Muscle of back (tissue), 11 donors: ENCODE results near the gene BRD4. TPM values are rescaled to one million over a fixed set of nuclear protein-coding genes. Genes with fewer than 3 reads are reported as not detected.

ENCODE experiments used
- DNase-seq, 3 donors: peaks; one replicate each; pipeline versions ENCODE4 v3.0.0 to v3.0.0-alpha.2; 2013
- polyA plus RNA-seq, 10 donors: library from polyadenylated mRNA; unstranded; fragments of 120-200 nt; gene quantifications; one replicate each; pipeline ENCODE4 v1.2.1, GENCODE V29; 2013; ENCODE audit not compliant: insufficient read length in 10 of 10

BRD4 gene
- polyA plus RNA-seq, 10 donors, result 31.3 to 48.9 (median 37.9) TPM

DNA sequence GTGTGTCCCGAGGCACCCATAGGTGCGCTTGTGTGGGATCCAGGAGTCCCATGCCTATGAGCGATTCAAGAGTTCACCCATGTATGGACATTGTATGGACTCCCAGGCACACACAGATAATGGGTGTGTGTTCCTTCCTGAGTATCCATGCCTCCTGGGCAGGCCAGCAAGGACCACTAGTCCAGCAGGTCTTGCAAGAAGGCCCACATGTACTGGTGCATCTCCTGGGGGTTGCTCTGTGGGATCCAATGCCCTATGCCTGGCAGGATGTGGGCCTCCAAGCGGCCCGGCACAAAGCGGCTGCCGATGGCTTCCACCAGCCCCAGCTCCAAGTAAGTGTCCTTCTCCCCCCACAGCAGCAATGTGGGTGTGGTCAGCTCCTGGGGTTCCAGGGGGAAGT is 105.1 kb downstream of the BRD4 start:
- DNase-seq, result no peak

DNA sequence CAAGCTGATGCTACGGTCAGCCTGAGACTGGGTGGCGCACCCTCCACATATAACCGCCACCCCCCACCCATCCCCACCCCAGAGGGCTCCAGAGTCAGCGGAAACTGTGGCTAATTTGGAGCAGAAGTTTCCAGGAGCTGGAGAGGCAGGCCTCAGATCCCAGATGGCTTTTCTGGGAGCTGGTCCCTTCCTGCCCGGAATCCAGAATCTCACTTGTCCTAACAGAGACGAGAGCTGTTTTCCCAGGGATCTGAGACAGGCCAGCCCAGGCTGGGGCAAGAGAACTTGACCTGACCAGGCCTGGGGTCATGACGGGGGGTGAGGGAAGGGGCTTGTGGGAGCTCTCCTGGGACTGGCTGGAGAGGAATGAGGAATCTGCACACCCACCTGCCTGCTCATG is 106.6 kb downstream of the BRD4 start:
- DNase-seq, result peak in 2 of 3 donors; percentile 61 to 74

DNA sequence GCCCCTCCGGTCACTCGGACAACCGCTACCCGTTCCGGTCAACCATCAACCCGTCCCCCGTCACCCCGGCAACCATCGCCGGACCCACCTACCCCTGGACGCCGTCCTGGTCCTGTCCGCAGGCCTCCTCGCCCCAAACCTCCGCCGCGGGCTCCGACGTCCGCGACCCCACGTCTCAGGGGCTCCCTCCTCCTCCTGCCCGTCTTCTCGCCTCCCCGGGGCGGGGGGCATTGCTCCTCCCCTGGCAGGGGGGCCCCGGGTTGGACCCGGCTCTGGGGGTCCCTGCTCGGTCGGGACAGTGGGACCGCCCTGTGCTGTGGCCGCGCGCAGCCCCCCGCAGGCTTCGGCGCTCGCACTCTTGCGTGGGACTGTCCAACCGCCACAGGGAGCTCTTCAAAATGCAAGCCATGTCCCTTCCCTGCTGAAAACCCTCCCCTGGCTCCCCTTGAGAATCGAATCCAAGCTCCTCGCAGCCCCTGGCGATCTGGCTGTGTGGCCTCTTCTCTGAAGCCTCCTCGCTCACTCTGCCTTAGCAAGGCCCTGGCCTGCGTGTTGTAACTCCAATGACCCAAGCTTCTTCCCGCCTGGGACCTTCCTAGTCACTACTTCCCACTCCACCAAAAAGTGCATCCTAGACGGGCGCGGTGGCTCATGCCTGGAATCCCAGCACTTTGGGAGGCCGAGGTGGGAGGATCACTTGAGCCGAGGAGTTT is 108.5 kb downstream of the BRD4 start:
- peak in 1 of 3 donors; percentile 76 for DNase-seq

DNA sequence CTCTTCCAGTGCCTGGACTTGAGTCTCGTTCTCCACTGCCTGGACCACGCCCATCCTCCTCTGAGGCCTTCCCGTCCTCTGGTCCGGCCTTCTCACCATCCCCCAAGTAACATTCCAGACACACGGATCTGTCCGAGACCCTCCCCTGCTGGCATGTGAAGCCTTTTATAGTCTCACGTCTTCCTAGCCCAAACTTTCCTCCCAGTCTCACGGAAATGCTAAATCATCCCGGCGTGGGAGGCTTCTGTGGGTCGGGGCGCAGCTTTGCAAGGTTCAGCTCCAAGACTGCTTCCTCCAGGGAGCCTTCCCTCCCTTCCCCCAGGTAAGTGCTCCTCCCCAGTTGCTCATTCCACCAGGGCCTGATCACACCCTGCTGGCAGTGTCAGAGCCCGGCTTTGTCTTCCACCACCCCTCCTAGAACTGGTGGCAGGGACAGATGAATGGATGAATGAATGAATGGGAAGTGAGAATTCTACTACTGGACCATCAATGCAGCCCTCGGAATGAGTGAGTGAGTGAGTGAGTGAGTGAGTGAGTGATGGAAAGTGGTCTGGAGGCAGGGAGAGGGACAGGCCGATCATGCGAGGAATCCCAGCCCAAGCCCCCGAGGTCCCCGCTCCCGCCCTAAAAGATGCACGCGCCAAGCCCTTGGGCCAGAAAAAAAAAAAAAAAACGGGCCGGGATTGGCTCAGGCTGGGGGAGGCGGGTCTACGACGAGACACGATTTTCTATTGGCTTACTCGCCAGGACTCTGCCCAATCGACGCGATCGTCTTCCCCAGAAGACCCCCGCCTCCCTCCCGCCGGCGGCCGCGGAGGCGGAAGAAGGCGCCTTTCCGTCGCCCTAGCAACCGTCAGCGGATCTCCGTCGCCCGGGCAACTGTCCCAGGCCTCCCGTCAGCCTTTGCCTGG is 109.3 kb downstream of the BRD4 start:
- peak; percentile 95 to 99 (median 97) for DNase-seq

DNA sequence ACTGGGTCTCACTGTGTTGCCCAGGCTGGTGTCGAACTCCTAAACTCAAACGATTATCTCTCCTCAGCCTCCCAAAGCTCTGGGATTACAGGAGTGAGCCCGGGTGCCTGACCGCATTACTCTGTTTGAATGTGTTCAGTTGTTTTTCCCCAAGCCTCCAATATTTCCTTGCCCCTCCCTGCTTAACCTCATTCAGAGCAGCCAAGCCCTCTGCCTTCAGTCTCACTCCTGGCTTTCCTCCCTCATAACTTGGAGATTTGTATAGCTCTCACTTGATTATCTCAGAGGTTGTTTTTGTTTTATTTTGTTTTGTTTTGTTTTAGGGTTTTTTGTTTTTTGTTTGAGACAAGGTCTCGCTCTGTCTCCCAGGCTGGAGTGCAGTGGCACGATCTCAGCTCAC is 111.5 kb downstream of the BRD4 start:
- peak in 1 of 3 donors; percentile 81 for DNase-seq

DNA sequence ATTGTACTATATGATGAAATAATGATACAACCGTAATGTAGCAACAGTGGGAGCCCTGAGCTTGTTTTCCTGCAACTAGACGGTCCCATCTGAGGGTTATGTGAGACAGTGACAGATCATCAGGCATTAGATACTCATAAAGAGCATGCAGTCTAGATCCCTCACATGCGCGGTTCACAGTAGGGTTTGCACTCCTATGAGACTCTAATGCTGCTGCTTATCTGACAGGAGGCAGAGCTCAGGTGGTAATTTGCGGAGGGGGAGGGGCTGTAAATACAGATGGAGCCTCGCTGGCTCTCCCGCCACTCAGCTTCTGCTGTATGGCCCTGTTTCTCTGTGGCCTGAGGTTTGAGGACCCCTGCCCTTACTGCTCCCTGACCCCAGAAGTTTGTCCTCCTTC is 113.8 kb downstream of the BRD4 start:
- DNase-seq, result no peak

DNA sequence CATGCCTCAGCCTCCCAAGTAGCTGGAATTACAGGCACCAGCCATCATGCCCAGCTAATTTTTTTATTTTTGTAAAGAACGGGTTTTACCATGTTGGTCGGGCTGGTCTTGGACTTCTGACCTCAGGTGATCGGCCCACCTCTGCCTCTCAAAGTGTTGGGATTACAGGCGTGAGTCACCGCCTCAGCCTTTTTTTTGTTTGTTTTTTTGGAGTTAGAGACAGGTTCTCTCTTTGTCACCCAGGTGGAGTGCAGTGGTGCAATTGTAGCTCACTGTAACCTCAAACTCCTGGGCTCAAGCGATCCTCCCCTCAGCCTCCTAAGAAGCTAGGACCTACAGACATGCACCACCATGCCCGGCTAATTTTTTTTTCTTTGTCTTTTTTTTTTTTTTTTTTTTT is 116.0 kb downstream of the BRD4 start:
- DNase-seq, result no peak

DNA sequence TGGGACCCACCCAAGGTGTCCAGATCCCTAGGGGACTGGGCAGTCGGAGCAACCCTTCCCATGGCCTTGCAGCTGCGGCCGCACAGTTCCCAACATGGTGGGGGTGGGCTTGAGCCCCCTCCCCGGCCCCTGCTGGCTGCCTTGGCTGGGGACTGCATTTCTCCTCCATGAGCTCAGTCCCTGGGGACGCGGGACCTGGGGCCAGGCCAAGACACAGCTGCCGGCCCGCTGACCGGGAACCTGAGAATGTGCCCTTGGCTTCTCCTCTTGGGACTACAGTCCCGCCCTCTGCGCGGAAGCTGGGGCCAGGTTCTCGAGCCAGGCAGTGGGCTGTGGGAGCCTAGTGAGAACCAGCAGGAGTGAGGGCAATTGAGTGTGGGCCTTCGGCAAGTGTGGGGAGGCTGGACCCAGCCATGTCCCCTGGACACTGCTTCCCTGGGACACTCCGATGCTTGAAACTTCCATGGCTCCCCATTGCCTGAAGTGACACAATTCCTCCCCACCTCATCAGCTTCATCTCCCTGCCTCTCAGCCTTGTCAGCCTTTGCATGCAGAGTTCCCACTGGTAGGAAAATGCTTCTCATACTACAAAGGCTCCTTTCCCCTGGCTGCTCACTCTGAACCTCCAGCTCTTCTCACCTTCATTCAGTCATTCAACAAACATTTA is 118.5 kb downstream of the BRD4 start:
- peak in 1 of 3 donors; percentile 82 for DNase-seq

DNA sequence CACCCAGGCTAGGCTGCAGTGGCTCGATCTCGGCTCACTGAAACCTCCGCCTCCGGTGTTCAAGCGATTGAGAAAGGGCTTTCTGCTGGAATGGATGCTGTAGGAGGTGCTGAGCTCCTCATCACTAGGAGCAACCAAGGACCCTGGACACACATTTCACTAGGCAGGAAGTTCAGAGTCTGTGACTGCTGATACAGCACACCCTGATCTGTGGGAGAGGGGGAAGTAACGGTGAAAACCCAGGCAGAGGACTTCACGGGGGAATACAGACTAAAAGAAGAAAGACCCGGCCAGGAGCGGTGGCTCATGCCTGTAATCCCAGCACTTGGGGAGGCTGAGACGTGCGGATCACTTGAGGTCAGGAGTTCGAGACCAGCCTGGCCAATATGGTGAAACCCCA is 119.6 kb downstream of the BRD4 start:
- DNase-seq, result no peak

DNA sequence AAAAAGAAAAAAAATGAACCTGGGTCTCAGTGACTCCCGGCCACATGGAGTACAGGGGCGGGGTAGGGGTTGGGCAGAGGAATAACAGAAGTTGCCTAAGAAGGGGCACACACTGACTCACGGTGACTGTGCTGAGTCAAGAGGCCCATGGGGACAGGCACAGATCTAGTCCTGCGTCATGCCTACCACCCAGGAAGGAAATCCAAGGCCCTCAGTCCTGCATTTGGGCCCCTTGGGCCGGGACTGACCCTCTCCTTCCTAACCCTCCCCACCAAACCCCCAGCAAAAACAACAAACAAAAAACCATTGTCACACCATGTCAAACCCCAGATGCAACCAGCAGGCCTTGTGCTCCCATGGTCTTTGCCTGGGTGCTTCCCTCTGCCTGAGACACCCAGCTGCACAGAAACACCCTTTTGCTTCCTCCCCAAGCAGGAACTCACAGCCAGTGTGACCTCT is 122.0 kb downstream of the BRD4 start:
- DNase-seq, result peak in 1 of 3 donors; percentile 38

DNA sequence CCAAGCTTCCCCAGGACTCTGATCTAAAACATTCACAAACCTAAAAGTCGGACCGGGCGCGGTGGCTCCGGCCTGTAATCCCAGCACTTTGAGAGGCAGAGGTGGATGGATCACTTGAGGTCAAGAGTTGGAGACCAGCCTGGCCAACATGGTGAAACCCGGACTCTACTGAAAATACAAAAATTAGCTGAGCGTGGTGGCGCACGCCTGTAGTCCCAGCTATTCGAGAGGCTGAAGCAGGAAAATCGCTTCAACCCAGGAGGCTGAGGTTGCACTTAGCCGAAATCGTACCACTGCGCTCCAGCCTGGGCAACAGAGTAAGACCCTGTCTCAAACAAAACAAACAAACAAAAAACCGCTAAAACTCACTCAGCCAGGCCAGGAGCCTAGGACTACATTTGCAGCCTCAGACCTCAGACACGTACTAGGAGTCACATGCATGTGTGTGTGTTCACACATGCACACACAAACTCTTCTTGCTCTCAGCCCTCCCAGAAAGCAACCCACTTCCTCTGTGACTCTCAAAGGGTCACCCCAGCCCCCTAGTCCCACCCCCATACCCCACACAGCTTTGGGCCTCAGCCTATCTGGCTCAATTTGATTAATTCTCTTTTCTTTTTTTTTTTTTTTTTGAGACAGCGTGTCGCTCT is 130.8 kb downstream of the BRD4 start:
- no peak for DNase-seq

DNA sequence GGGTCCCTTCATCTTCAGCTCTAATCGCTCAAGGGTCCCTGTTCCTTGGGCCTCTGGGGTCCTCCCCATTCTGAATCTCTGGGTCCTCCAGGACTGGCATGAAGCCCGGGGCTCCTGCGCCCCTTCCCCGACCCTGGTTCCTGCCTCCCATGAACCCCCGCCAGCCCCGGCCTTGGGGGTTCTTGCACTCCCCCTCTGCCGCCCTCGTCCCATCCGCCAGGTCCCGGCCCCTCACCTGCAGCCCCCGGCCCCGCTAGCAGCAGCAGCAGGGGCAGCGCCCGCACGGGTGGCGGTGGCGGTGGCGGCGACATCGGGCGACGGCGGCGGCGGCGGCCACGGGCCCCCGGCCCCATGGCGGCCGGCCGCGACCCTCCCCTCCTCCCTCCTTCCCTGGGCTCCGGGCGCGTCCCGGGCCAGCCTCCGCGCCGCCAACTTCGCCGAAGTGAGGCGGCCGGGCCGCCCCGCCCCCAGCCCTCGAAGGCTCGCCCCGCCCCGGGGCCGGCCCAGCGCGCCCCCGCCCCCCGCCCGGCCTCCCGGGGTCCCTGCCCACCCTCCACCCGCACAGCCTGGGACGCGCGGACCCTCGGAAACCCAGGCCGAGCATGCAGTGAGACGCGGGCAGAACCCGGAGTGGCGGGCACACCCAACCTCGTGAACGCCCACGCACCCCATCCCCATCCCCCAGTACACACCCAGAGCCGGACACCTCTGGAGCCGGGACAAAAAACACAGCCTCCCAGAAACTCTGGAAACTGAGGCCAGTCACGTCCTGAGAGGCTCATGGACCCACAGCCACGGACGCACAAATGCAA is 131.6 kb downstream of the BRD4 start, which contains the start of gene NOTCH3:
TSS of gene NOTCH3 (minus strand) at position 443 of the 812 bp plus-strand sequence. CDS start at position 353, 90 bp downstream.
- DNase-seq, result peak in 1 of 3 donors; percentile 64

DNA sequence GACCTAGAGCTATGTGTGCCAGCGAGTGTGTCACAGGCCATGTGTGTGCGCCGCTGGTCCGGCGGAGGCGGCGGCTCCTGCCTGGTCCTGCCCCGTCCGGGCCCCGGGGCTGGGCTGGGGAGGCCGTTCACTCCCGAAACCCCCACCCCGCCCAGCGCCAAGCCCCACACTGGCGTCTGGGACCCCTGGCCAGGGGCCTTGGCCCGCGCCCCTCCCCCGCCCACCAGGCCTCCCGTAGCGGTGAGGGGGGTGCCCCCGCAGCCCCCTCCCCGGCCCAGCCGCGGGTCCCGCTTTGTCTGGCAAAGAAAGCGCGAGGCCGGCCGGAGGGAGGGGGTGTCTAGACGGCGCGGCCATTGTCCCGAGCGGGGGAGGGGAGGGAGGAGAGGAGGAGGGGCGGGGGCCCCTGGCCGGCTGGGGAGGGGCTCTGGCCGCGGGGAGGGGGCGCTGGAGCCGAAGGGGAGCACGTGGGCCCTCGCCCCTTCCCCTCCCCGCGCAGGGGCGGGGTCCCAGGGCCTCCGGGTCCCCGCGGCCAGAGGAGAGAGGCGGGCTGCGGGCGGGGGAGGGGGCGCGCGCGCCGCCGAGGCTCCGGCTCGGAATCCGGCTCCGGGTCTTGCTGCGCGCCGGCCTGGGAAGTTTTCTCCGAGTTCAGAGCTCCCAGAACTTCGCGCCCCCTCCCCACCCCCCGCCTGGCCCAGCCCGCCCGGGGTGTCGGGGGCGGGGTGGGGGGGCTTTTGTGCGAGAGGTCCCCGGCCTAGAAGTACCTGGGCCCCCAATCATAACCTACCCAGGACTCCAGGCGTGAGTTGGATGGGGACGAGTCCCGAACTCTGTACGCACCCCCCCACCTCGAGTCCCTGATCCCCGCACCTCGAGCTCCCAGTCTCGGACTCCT is 132.4 kb downstream of the BRD4 start:
- DNase-seq, result peak; percentile 56 to 90 (median 74)

DNA sequence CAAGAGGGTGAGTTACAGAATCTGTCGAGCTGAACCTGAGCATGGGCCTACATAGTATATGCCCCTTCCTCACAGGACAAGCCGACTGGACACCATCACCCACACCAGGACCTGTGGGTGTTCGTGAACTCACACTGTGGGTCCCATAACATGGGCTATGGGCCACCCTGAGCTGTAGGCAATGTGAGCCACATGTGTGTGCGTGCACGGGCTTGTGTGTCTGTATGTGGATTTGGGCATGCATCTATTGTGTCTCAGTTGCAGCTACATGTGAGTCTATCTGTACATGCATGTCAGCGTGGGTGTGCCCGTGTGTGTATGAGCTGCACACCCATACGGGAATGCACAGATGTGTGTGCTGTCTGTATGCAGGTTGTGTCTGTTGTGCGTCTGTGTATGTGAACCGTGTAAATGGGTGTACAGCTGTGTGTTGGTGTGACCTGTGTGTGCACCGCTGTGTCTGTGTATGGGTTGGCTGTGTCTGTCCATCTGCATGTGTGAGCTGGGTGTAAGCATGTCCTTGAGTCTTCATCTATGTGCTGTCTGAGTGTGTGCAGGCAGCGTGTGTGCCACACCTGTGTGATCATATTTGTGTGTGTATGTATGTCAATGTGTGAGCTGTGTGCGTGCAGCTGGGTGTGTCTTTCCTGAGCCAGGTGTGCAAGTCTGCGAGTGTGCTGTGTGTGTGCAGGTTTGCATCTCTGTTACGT is 133.2 kb downstream of the BRD4 start:
- DNase-seq, result peak in 1 of 3 donors; percentile 72

DNA sequence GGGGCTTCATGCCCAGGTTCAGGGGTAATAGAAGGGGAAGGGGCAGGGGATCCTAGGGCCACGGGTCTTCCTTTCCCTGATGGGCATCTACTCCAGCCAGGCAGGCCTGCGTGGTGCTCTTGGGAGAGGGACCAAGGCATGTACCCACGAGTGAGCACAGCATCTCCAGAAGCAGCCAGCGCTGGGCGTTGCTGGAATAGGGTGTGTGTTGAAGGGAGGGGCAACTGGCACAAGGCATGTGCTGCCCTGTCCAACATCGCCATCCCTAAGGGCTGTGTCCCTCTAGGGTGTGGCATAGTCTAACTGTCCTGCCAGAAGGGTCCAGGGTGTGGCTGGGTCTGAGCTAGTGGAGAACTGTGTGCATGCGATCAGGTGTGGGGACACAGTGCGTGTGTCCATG is 134.4 kb downstream of the BRD4 start:
- DNase-seq, result no peak

DNA sequence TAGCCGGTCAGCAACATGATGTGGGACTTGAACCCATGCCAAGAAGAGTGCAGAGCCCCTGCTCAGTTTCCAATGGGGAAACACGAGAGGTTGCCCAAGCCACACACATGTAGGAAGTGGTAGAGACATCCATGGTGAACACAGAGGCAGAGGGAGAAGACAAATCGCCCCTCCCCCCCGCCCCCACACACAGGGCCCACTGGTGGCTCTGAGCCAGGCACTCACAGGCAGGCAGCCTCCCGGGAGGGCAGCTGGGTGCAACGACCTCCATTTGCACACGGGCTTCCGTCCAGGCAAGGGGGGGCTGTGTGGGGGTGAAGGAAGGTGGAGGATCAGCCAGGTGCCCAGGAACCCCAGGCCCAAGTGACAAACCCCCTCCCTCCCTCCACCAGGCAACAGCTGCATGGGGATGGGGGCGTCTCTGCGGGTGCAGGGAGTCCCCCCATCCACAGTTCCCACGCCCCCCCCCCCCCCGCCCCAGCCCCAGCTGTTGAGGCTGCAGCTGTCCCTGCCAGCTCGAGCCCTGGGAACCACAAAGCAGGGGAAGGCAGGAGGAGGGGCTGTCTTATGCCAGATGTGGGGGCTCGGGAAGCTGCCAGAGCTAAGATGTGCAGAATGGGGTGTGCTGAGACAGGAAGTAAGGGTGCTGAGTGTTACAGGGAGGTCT is 134.9 kb downstream of the BRD4 start:
- peak in 1 of 3 donors; percentile 78 for DNase-seq

DNA sequence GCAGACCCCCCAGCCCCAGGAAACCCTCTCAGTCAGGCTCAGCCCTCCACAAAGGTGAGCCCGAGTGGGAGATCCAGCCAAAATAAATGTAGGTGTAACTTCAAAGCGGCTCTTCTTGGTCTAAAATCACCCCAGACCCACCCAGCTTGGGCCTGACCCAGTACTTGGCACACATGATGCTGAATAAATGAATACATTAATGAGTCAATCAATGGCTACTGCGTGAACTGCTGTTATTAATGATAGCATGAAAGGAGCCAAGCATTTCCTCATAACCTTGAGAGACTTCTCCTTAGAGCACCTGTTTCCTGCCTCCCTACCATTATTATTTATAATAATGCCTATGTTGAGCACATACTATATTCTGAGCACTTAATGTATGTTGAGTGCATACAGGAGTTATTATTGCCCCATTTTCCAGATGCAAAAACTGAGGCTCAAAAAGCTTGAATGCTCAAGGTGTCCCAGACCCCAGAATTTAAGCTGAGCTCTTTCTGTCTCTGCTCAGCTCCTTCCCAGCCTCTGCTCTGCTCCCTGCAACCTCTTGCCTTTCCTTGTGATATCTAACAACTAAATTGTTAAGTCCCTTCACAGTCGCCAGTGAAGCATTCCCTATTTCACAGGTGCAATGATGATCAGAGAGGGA is 135.9 kb downstream of the BRD4 start:
- no peak for DNase-seq
